ENCODE results near the gene PLXNA4. TPM values are rescaled to one million over a fixed set of nuclear protein-coding genes. Genes with fewer than 3 reads are reported as not detected.

Gene PLXNA4
- total RNA-seq, 1 experiment from 2014 or later = 0.10 TPM

DNA sequence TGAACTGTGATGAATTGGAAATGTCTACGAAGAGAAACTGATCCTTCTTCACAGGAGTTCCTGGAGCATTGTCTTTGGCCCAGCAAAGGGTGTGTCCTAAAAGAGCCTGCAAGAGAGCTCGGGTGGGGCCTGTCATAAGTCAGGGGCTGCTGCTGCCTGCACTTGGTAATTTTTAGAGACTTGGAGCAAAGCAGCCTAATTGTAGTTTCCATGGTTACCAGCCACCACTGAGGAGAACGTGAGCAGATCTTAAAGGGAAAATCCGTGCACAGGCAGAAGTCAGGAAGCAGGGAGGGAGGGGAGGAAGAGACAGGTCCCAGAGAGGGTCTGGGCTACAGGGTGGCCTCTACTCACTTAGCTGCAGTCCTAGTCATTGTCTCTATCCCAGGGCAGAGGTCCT, 463.6 kb downstream of the PLXNA4 start:
- POLR2A ChIA-PET = no interaction called here
- TF ChIP-seq, protein P1, sequence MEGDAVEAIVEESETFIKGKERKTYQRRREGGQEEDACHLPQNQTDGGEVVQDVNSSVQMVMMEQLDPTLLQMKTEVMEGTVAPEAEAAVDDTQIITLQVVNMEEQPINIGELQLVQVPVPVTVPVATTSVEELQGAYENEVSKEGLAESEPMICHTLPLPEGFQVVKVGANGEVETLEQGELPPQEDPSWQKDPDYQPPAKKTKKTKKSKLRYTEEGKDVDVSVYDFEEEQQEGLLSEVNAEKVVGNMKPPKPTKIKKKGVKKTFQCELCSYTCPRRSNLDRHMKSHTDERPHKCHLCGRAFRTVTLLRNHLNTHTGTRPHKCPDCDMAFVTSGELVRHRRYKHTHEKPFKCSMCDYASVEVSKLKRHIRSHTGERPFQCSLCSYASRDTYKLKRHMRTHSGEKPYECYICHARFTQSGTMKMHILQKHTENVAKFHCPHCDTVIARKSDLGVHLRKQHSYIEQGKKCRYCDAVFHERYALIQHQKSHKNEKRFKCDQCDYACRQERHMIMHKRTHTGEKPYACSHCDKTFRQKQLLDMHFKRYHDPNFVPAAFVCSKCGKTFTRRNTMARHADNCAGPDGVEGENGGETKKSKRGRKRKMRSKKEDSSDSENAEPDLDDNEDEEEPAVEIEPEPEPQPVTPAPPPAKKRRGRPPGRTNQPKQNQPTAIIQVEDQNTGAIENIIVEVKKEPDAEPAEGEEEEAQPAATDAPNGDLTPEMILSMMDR (IDR thresholded peaks at IDR 0.05) = no peak
- no peak for TF ChIP-seq TCF7L2 (IDR thresholded peaks at IDR 0.05; ENCODE audit: low read depth, low read length)
- TF ChIP-seq SIN3A (IDR thresholded peaks at IDR 0.05; ENCODE audit: borderline replicate concordance, insufficient read depth, low read depth, low read length) = no peak
- TF ChIP-seq POLR2AphosphoS5 (IDR thresholded peaks at IDR 0.05; ENCODE audit: low read depth, low read length) = no peak
- no peak for ATAC-seq
- CTCF ChIA-PET = no interaction called here
- Histone ChIP-seq H3K9me3 (ENCODE audit: control insufficient read depth, insufficient read depth, low read depth, low read length) (no peaks in the 10 kb centered on the region), H3K4me3 (ENCODE audit: low read depth in 2 of 2, low read length in 2 of 2) (no peak overlapping the region), H3K4me1 (ENCODE audit: control insufficient read depth, insufficient read depth, low read length) (no peaks in the 10 kb centered on the region), H3K27ac (ENCODE audit: low read length) (no peak overlapping the region), H3K27me3 (ENCODE audit: control insufficient read depth, insufficient read depth, low read length) (no peaks in the 10 kb centered on the region; the same call in 1 of the 2 replicates), H3K36me3 (ENCODE audit: control insufficient read depth, insufficient read depth, low read length) (no peaks in the 10 kb centered on the region)
- intact Hi-C loops (cut with micrococcal nuclease; ENCODE audit: unreplicated experiment) (no loop called here), in situ Hi-C loops (cut with HindIII; ENCODE audit: low pct_unique_long_range_greater_than_20kb, low sequenced_read_pairs) (no loop called here)
- no TSS peak for BruUV-seq (replicated peaks)
- no peak for DNase-seq (ENCODE audit: low read depth, low spot score)

DNA sequence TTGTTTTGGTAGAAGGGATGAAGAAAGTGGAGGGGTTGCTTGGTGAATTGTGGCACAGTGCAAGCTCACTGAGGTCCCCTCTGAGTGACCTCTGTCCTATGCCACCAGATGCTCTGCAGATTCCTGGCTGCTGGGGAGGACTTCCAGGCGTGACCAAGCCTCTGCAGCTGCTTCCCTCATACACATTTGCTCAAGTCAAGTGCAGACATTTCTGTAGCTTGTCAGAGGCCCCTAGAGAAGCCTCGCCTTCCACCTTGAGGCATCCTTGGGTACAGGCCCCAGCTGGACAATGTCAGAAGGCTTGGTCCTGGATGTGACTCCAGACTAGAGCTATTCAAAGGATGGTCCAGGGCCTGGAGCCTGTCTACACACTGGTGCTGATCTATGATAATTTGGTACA, 464.2 kb downstream of the PLXNA4 start:
- ATAC-seq (no peak), DNase-seq (ENCODE audit: low read depth, low spot score) (no peak)
- no peaks in the 10 kb centered on the region for H3K36me3 ChIP-seq (ENCODE audit: control insufficient read depth, insufficient read depth, low read length)
- TF ChIP-seq, protein P1 (IDR thresholded peaks at IDR 0.05) = no peak
- in situ Hi-C loops (cut with HindIII; ENCODE audit: low pct_unique_long_range_greater_than_20kb, low sequenced_read_pairs) = no loop called here
- POLR2A ChIA-PET = no interaction called here
- no peak overlapping the region for H3K27ac ChIP-seq (ENCODE audit: low read length)
- no peaks in the 10 kb centered on the region; the same call in 1 of the 2 replicates for H3K27me3 ChIP-seq (ENCODE audit: control insufficient read depth, insufficient read depth, low read length)
- no peaks in the 10 kb centered on the region for H3K4me1 ChIP-seq (ENCODE audit: control insufficient read depth, insufficient read depth, low read length)
- H3K9me3 ChIP-seq (ENCODE audit: control insufficient read depth, insufficient read depth, low read depth, low read length) = no peaks in the 10 kb centered on the region
- no TSS peak for BruUV-seq (replicated peaks)
- intact Hi-C loops (cut with micrococcal nuclease; ENCODE audit: unreplicated experiment) = no loop called here
- H3K4me3 ChIP-seq (ENCODE audit: low read depth in 2 of 2, low read length in 2 of 2) = no peak overlapping the region
- CTCF ChIA-PET = no interaction called here

DNA sequence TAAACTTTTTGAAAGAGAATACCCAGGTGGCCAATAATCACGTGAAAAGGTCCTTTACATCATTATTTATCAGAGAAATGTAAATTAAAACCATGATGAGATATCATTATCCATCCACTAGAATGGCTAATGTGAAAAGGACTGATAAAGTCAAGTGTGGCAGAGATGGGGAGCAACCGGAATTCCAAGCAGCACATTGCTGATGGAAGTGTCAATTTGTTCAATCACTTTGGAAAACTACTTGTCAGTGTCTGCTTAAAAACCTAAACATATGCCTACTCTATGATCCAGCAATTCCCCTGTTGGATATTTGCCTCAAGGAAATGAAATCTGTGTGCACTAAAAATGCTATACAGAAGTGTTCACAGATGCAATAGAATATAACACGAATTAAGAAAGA, 465.6 kb downstream of the PLXNA4 start:
- ChIA-PET CTCF (no interaction called here), POLR2A (no interaction called here)
- intact Hi-C loops (cut with micrococcal nuclease; ENCODE audit: unreplicated experiment) = no loop called here
- ATAC-seq = no peak
- Histone ChIP-seq H3K36me3 (ENCODE audit: control insufficient read depth, insufficient read depth, low read length) (no peaks in the 10 kb centered on the region), H3K4me1 (ENCODE audit: control insufficient read depth, insufficient read depth, low read length) (no peaks in the 10 kb centered on the region), H3K27ac (ENCODE audit: low read length) (no peak overlapping the region), H3K9me3 (ENCODE audit: control insufficient read depth, insufficient read depth, low read depth, low read length) (no peaks in the 10 kb centered on the region), H3K27me3 (ENCODE audit: control insufficient read depth, insufficient read depth, low read length) (no peaks in the 10 kb centered on the region; the same call in 1 of the 2 replicates), H3K4me3 (ENCODE audit: low read depth in 2 of 2, low read length in 2 of 2) (no peak overlapping the region)
- no TSS peak for BruUV-seq (replicated peaks)
- no peak for DNase-seq (ENCODE audit: low read depth, low spot score)
- in situ Hi-C loops (cut with HindIII; ENCODE audit: low pct_unique_long_range_greater_than_20kb, low sequenced_read_pairs) = no loop called here
- TF ChIP-seq, protein P2, sequence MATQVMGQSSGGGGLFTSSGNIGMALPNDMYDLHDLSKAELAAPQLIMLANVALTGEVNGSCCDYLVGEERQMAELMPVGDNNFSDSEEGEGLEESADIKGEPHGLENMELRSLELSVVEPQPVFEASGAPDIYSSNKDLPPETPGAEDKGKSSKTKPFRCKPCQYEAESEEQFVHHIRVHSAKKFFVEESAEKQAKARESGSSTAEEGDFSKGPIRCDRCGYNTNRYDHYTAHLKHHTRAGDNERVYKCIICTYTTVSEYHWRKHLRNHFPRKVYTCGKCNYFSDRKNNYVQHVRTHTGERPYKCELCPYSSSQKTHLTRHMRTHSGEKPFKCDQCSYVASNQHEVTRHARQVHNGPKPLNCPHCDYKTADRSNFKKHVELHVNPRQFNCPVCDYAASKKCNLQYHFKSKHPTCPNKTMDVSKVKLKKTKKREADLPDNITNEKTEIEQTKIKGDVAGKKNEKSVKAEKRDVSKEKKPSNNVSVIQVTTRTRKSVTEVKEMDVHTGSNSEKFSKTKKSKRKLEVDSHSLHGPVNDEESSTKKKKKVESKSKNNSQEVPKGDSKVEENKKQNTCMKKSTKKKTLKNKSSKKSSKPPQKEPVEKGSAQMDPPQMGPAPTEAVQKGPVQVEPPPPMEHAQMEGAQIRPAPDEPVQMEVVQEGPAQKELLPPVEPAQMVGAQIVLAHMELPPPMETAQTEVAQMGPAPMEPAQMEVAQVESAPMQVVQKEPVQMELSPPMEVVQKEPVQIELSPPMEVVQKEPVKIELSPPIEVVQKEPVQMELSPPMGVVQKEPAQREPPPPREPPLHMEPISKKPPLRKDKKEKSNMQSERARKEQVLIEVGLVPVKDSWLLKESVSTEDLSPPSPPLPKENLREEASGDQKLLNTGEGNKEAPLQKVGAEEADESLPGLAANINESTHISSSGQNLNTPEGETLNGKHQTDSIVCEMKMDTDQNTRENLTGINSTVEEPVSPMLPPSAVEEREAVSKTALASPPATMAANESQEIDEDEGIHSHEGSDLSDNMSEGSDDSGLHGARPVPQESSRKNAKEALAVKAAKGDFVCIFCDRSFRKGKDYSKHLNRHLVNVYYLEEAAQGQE (IDR thresholded peaks at IDR 0.05; ENCODE audit: insufficient read depth in 1 of 2, low read depth in 2 of 2, low read length in 1 of 2) = no peak
- TF ChIP-seq POLR2AphosphoS5 (IDR thresholded peaks at IDR 0.05; ENCODE audit: low read depth, low read length) (no peak), TCF7L2 (IDR thresholded peaks at IDR 0.05; ENCODE audit: low read depth, low read length) (no peak), SIN3A (IDR thresholded peaks at IDR 0.05; ENCODE audit: borderline replicate concordance, insufficient read depth, low read depth, low read length) (no peak)
- TF ChIP-seq, protein P1 (IDR thresholded peaks at IDR 0.05) = no peak

Measured in Panc1 (cell line).